Glomerular visceral epithelial cell (primary cell): ENCODE data around the gene PHACTR2.

ENCODE experiments used
- DNase-seq: peaks from one replicate; pipeline ENCODE4 v3.0.0-alpha.2; 2016; ENCODE audit errors: extremely low spot score

PHACTR2 gene

GRCh38 chr6:143742070-143742954 is 64.5 kb downstream of the PHACTR2 start:
- DNase-seq = no peak

GRCh38 chr6:143742955-143743255 is 65.1 kb downstream of the PHACTR2 start:
- DNase-seq = no peak

- no peak for DNase-seq
Observed at GRCh38 chr6:143743301-143744166, 65.8 kb downstream of the PHACTR2 start.

GRCh38 chr6:143744551-143745165 is 66.9 kb downstream of the PHACTR2 start:
- DNase-seq = no peak

GRCh38 chr6:143745166-143746133 is 67.7 kb downstream of the PHACTR2 start:
- peak; percentile 13 for DNase-seq

- no peak for DNase-seq
Observed at GRCh38 chr6:143746202-143747119, 68.7 kb downstream of the PHACTR2 start.

- DNase-seq = no peak
Observed at GRCh38 chr6:143747347-143747842, 69.6 kb downstream of the PHACTR2 start.

- DNase-seq = no peak
Observed at GRCh38 chr6:143749891-143750290, 72.1 kb downstream of the PHACTR2 start.

- DNase-seq = no peak
Observed at GRCh38 chr6:143750877-143751276, 73.1 kb downstream of the PHACTR2 start.

GRCh38 chr6:143752459-143752858 is 74.7 kb downstream of the PHACTR2 start:
- no peak for DNase-seq

GRCh38 chr6:143753678-143754077 is 75.9 kb downstream of the PHACTR2 start:
- DNase-seq = no peak

GRCh38 chr6:143754204-143754603 is 76.4 kb downstream of the PHACTR2 start:
- DNase-seq = no peak

- no peak for DNase-seq
Observed at GRCh38 chr6:143755301-143755744, 77.6 kb downstream of the PHACTR2 start.

- DNase-seq = no peak
Observed at GRCh38 chr6:143757346-143757832, 79.6 kb downstream of the PHACTR2 start.

GRCh38 chr6:143758551-143758950 is 80.8 kb downstream of the PHACTR2 start:
- DNase-seq = no peak

- no peak for DNase-seq
Observed at GRCh38 chr6:143759666-143760065, 81.9 kb downstream of the PHACTR2 start.

- DNase-seq = no peak
Observed at GRCh38 chr6:143761074-143761473, 83.3 kb downstream of the PHACTR2 start.

GRCh38 chr6:143762126-143762525 is 84.4 kb downstream of the PHACTR2 start:
- no peak for DNase-seq

- DNase-seq = no peak
Observed at GRCh38 chr6:143765422-143766184, 87.8 kb downstream of the PHACTR2 start.
